Stimulated activated CD4-positive, alpha-beta T cell treated with anti-CD3 and anti-CD28 coated beads, Interleukin-1b, Interleukin-23, amount 100 ng/mL, for 1 hour (primary cell): ENCODE data around the gene EFCAB8.

Source experiments
- DNase-seq, 2 donors: peaks; one replicate each; pipeline ENCODE4 v3.0.0-alpha.2; 2020; ENCODE audit warnings: low read depth in 2 of 2

Gene EFCAB8

GRCh38 chr20:32986331-32986966 lies 127.7 kb downstream of the EFCAB8 start:
- no peak for DNase-seq

DNA sequence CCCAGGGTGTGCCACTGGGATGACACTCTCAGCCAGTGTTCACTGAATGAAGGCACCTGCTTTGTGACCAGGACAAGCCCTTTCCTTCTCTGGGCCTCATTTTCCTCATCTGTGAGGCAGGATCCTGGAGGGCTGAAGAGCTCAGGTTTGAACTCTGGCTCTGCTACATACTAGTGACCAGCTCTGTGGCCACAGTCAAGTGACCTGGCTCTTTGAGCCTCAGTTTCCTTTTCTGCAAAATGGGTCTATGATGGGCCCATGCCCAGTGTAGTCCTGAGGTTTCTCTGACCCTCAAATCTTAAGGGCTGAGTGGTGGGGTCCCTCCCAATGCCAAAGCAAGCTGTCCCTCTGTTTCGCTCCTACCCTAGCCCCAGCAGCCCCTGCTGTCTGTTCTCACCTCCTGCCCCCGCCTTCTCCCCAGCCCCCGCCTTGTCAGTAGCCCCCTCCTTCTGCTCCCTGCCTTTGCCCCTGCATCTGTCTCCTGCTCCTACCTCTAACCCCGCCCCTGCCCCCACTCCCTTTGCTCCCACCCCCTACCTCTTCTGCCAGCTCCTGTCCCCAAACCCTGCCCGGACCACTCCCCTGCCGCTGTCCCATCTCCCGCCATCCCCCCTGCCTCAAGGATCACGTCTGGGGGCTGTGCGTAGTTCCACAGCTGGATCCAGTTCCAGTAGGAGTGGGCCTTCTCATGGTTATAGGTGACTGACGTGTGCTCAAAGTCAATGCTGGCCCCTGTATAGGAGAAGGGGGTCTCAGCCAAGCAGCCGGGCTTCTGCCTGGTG lies 128.5 kb downstream of the EFCAB8 start:
- DNase-seq, result no peak

DNA sequence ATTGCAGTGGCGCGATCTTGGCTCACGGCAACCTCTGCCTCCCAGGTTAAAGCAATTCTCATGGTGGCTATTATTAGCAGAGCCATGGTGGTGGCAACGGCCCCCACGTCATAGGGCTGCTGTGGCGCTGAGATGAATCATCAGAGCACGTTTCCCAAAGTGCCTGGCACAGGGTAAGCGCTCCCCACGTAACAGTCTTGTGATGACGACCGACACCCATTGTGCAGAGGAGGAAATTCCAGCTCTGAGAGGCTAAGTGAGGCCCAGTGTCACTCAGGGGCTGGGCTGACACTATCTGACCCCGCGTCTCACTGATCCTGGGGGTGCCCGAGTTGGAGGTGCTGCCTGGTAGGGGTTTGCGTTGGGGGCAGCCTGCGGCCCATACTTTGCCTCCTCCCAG lies 129.3 kb downstream of the EFCAB8 start:
- no peak for DNase-seq

GRCh38 chr20:32989507-32990283 lies 131.0 kb downstream of the EFCAB8 start:
- DNase-seq, result no peak

DNA sequence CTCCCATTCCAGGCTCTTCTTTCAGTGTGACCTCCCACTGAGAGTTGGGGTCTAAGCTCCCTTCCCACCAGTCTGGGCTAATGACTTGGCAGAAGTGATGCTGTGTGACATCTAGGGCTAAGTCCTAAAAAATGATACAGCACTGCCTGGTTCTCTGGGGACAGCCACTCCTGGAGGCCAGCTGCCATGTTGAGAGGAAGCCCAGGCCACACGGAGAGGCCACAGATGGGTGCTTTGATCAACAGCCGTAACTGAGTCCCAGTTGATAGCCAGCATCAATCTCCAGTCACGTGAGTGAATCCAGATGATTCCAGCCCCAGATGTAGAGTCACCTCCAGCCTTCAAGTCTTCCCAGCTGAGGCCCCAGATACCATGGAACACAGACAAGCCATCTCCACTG lies 131.7 kb downstream of the EFCAB8 start:
- DNase-seq, result no peak

DNA sequence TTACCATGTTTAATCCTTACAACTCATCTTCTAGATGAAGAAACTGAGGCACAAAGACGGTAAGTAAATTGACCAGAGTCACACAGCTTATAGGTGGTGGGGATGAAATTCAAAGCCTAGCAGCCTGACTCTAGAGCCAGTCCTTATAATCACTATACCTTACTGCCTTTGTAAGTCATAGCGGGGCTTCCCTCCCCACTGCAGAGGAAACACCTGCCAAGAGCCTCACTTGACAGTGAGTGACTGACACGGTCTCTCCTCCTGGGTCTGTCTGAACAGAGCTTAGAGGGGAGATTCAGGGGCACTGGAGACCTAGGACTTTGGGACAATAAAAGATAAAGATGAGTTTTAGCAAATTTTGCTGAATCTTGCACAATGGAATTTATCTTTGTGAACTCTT lies 132.7 kb downstream of the EFCAB8 start:
- no peak for DNase-seq

- no peak for DNase-seq
Observed at GRCh38 chr20:32991792-32992641, 133.3 kb downstream of the EFCAB8 start.

DNA sequence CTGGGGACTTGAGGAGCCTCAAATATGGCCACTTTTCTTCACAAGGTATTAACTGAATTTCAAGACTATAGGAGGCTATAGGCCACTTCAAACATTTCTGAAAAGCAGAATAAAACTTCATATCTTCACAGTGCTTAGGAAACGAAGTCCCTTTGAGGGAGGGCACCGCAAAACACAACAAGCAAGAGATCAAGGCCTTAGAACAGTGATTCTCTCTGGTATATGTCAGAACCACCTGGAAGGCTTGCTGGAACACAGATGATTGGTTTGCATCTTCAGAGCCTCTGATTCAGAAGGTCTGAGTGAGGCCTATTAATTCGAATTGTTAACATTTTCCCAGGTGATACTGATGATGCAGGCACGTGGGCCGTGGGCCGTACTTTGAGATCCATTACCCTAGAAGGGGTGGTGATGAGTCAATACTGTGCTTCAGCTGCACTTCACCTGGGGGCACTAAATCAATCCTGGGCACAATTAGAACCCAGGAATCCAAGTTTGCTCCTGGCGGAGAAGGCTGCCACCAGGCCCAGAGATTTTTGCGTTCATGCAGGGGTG lies 134.8 kb downstream of the EFCAB8 start:
- no peak for DNase-seq

DNA sequence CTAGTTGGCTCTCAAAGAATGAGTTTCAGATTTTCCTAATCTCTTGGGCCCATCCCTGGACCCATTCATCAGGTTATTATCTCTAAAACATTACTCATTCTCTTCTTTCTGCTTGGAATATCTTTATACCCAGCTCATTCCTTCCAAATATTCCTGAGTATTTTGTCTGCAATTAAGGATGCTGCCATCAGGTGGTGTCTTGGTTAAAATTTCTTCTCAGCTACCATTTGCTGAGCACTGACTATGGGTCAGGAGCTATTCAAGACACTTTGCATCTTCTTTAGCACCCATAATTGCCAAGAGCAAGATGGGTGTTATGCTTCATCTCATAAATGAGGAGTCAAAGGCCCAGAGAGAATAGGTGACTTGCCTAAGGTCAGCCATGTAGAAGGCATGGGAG lies 137.1 kb downstream of the EFCAB8 start:
- DNase-seq, result no peak

DNA sequence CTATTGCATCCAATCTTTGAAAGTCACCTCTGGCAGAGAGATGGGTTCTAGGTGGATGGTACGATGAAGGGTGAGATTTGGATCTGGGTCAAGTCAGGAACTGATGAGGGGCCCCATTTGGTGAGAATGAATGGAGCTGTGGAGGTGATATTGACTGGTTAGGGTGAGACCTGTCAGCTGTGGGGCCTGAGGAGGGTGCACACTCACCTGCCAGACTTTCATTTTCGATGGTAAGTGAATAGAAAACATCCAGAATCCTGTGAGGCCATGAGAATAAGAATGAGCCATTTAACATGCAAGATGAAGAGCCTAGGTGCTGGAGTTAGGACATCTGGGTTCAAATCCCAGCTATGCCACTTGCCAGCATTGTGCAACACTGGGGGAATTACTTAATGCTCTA lies 138.7 kb downstream of the EFCAB8 start:
- DNase-seq, result no peak

GRCh38 chr20:32999603-33000250 lies 141.0 kb downstream of the EFCAB8 start:
- DNase-seq, result no peak

DNA sequence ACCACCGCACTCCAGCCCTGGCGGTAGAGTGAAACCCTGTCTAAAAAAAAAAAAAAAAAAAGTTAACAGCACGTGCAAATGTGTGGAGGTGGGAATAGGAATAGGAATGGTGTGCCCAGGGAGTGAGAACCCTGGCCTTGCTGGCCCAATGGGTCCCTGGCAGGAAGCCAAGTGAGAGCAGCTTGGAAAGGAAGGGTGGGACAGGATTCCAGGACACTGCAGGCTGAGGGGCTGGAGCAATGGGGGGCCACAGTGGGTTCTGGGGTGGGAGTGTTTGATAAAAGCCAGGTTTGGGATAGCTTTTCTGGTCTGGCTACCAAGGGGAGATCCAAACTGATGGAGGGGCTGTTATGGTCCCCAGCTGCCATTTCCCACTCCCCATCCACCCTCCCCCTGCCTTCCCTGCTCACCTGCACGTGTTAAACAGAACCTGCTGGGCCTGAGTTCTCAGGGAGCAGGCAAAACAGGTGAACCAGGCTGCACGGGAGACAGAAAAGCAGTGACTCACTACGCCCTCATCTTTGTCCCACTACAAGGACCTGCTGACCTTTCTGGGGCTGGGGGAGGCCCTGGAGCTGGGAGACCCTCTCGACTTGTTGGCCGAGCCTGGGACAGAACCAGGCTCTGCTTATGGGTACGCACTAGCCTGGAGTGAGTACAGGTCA lies 142.2 kb downstream of the EFCAB8 start:
- DNase-seq, result no peak

- no peak for DNase-seq
Observed at GRCh38 chr20:33002087-33002808, 143.5 kb downstream of the EFCAB8 start.

DNA sequence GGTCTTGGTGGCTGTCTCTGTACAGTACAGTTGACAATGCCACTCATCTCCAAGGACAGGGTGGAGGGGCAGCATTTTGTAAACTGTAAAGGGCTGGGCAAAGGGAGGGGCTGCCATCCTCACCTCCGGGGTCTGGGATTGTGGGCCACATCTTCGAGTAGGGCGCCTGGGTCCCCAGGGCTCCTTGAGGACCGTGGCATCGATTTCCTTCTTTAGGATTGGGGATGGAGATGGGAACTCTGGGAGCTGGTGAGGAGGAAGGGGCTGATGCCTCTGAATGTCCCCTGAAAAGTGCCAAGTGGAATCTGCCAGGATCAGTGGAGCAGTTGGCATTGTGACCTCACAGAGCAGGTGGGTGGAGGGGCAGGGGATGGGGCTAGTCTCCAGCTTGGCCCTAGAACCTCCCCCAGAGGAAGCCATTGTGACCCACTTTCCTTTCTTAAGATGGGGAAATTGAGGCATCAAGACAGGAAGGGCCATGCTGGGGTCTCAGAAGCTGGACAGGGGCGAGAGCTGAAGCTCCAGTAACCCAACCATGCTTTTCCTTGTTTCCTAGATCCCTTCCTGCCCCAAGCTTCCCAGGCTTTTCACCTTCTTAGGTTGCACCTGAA lies 145.5 kb downstream of the EFCAB8 start, which contains the start of gene SUN5:
Gene SUN5, minus strand, starts transcription at position 293 of the 611 bp plus-strand sequence. Its CDS starts 93 bp downstream, at position 200.
- DNase-seq, result no peak

- DNase-seq, result no peak
Observed at GRCh38 chr20:33005132-33005566, 146.4 kb downstream of the EFCAB8 start.

GRCh38 chr20:33005908-33006775 lies 147.4 kb downstream of the EFCAB8 start:
- no peak for DNase-seq

DNA sequence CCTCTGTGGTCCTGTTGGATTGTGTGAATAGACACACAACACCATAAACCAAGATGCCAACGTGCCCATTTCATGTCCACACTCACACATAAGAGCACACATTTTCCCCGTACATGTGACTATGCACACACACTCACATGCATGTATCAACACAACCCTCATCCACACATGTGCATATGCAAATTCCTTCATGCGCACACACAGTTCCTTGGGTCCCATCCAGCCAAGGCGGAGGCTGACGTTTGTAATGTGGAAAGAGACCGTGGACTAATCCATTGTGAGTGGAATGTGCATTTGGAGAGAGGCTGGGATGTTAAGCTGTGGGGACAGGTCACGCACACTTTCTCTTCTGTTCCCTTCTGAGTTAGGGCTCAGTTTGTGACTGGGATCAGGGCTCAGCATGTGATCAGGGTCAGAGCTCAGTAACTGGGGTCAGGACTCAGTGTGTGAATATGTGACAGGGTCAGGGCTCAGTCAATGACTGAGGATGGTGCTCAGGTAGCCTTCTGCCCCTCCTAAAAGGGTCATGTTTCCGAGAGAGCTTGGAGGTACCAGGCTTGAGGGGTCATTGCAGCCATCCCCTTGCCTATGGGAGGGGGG lies 148.2 kb downstream of the EFCAB8 start:
- DNase-seq, result no peak
